ENCODE data around the gene KCNJ15.
"Not testable (repeated sequence)": the region's sequence is repeated elsewhere in the genome, so short reads cannot be mapped to it uniquely, and the experiment has no call there.

KCNJ15 gene

DNA sequence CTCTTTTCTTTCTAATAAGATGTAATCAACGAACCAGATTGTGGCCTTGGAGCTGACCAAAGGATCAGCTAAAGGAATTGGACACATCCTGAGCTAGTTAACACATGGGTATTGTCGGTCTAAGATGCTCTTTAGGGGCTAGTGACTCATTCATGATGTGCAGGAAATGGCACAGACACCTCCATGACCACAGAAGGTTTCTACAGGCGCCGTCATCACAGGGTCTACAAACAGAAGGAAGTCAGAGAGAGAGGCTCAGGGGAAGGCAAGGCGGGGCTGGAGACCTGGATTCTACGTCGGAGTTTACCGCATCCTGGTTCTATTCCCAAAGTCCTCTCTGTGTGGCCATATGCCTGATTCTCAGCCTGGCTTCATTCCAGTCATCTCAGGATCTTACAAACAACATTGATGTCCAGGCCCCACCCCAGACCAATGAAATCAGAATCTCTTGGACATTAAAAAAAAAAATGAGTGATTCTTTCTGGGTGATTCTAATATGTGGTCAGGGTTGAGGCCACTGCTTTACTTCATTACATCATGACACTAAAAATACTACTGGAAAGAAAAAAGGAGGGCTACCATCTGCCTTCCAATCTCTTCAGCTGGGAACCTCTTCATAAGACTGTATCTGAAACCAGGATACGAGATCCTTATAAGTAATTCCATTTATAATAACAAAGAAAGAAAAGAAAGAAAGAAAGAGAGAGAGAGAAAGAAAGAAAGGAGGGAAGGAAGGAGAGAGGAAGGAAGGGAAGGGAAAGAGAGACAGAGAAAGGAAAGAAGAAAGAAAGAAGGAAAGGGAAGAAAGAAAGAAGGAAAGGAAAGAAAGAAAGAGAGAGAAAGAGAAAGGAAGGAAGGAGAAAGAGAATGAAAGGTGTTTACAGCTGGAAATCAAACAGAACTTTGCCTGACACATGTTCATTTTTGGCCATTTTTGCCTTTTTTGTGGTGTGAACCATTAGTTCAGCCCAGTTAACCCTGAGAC lies 11.6 kb upstream of the KCNJ15 start:
- peak; percentile 89 for DNase-seq (ENCODE audit: low read depth in 2 of 2)

DNA sequence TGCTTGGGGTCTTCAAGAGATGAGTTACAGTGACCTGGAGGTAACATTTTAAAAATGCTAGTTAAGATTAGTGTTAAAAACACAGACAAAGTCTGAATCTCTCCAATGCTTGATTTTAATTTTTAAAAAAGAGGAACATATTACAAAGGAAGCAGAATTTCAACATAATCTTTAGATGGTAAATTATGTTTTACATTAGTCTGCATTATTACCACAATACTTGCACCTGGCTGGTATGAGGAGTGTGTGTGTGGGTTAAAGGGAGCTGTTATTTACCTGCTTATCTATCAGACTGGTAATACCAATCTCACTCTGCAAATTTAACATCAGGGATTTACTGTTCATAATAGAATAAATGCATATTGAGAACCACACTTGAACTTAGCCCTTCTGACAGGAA lies 10.3 kb upstream of the KCNJ15 start:
- DNase-seq (ENCODE audit: low read depth in 2 of 2): no peak

DNA sequence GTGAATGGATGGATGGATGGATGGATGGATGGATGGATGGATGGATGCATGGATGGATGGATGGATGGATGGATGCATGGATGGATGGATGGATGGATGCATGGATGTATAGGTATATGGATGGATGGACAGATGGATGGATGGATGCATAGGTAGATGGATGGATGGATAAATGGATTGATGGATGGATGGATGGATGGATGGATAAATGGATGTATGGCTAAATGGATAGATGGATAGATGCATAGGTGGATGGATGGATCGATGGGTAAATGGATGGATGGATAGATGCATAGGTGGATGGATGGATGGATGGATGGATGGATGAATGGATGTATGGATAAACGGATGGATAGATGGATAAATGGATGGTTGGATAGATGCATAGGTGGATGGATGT lies 9.7 kb upstream of the KCNJ15 start:
- DNase-seq (ENCODE audit: low read depth in 2 of 2): not testable (repeated sequence)

DNA sequence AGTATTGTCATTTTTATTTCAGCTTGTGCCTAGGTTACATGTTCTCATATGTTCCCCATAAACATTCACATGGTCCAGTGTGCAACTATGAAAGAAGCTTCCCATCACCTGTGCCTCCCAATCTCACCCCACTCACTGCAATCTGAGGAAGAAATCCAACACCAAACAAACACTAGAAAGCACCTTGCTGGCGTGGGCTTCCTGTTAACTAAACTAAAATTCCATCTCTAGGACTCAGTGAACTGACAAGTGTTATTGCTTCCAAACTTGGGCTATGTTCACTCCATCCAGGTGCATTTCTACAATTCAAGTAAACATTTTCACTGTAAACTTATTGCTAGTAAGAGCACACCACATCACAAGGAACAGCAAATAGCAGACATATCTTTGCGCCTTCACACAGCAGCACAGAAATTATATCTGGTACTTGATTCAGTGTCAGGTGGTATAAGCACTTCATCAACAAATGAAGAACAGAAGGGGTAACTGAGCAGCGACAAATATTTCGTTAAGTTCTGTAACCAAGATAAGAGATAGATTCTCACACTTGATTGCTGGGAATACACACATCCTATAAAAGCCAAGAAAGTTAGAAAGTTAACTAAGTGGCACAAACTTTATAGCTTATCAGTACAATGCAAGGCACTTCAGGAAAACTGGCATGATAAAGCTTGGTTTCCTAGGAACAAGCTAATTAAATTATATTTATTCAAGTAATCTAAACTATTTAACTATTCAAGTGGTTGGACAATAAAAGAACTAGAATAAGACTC lies 8.9 kb upstream of the KCNJ15 start:
- no peak for DNase-seq (ENCODE audit: low read depth in 2 of 2)

DNA sequence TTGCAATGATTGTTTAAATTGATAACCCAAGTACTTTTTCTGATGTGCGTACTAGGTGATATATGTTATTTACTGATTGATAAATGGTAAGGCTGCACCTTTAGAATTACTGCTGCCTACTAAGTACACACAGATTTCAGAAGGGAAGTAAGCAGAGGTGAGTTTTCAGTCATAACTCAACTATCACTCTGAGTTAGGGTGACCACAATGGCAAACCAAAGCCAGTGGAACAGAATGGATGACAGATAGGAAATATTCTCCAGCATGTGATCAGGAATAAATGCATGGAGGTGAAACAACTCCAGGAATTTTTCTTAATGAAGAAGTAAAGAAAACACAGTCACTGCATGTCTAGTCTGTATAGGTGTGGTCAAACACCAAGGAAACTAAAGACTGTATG lies 7.5 kb upstream of the KCNJ15 start:
- DNase-seq (ENCODE audit: low read depth in 2 of 2): no peak

DNA sequence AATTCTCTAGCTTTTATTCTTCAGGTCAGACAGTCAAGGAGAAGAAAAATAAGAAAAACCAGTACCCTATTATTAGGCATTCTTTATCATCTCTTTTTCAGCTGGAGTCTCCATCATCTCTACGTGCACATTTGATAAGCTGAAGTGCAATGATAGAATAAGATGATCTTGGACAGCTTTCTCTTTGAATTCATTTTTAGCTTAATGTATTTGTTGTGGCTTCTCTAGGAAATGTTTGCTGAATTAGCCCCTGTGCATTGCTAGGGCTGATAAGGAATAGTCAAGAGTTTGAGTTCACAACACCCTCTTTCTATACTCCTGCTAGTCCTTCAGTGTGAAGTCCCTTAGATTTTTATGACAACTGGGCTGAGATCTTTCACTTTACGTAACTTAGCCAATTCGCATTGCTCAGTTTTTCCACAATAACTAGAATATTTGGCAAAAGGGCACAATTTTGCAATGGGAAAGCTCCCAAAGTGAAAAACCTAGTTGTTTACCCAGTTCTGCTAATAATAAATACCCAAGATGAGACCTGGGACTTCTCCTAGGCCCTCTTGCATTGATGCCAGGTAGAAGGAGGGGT lies 7.0 kb upstream of the KCNJ15 start:
- no peak for DNase-seq (ENCODE audit: low read depth in 2 of 2)

DNA sequence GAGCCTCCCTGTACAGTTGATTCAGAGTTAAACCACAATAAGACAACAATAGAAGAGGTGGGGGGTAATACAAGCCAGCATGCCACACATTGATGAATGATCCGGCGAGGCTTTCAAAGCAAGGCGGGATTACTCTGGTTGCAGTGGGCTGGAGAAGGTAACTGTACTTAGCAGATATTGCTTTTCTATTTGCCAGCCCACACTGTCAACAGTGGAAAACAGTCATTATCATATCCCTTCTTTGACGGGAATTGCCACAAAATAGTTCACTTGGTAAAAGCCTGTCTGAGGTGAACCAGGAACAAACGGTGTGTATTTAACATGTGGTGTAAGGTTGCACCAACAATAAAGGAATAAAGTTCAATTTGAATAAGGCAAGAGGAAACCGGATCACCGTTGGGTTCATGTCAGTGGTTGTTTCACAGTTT lies 5.8 kb upstream of the KCNJ15 start:
- no peak for DNase-seq (ENCODE audit: low read depth in 2 of 2)

DNA sequence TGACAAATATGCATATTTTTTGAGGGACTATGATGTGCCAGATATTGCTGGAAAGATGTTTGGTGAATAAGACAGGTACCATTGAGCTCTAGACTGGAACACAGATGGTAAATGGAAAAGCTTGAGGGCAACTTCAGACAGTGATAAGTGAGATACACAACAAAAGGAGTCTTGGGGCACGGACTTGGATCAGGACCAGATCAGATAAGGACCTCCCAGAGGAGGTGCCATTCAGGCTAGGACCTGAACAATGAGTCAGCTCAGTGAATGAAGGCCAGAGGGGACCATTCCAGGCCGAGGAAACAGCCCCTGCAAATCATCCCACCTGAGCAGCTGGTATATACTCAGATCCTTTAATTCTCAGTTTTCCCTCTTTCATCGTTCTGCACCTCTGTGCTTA lies 1.8 kb upstream of the KCNJ15 start:
- DNase-seq (ENCODE audit: low read depth in 2 of 2): no peak

DNA sequence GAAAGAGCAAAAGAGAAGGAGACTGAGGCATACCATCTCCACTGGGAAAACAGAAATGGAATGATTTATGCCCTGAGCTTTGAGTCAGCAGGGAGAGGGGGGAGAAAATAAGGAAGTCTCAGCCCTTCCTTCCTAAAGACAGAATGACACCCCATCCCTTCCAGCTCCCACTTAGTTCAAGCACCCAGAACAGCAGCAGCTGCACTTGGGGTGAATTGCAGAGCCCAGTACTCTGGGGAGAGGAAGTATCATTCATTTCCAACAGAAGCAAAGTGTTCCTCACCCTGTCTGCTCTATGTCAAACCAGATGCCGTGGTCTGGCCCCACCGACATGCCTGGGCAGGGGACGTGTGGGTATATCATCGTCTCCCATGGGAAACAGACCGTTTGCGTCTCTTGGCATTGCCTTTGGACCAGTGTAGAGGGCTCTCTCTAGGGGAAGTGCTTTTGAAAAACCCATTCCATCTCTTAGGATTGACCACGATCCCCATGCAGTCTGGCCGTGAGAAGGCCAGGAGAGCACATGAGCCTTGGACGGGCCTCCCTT lies 1.1 kb upstream of the KCNJ15 start:
- DNase-seq (ENCODE audit: low read depth in 2 of 2): no peak

DNA sequence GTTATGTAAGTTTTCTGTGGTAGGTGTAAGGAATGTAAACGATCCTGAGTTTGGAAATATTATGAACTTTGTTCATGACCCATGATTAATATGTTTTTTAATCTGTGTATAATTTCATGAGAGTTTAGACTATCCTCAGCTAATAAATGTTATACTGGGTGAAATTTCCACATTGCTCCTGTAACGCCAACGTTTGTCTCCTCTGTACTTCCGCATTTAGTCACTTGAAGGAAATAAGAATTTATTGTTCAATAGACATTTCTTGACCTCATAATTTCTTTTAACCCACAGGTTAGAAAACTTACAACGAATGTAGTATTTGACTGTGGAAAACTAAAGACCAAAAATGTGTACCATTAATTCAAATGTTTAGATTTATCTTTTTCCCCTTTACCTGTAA lies 876 bp downstream of the KCNJ15 start:
- no peak for DNase-seq (ENCODE audit: low read depth in 2 of 2)

DNA sequence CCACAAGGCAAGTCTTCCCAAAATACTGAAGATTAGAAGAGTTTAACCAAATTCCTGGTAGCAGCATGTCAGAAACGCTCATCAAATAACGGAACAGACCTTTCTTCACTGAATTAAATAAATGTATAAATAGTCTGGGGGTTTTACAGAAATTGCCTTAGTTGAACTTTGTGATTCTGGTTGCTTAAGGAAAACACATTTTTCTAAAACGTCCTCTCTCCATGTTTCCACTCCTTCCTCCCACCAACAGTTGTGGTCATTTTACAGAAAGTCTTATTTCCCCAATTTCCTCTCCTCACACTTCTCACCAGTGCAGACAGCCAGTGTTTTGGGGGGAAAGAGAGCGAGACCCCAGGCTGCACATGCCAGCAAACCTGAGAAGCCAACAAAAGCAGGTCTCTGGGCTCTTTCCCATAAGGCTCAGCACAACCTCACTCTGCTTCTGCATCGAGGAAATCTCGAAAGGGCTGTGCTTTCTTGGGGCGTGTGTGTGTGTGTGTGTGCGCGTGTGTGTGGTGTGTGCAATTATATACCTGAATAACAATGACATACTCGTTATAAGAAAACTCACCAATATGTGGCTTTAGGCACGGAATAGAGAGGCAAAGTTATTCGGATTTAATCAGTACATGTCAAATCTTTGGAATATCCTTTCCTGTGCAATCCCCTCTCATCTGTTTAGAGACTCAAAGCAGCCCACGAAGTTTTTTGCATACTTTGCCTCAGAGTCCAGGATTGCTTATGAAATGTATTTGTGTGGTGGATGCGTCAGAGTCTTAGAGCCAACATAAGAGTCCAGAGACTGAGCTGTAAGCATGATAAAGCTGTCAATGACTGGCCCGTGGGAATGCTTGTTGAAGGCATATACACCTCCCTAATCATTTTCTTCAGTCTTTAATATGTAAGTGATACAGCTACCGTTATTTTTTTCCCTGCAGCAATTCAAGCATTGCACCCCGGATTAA lies 2.0 kb downstream of the KCNJ15 start:
- peak; percentile 67 to 69 for DNase-seq (ENCODE audit: low read depth in 2 of 2)

DNA sequence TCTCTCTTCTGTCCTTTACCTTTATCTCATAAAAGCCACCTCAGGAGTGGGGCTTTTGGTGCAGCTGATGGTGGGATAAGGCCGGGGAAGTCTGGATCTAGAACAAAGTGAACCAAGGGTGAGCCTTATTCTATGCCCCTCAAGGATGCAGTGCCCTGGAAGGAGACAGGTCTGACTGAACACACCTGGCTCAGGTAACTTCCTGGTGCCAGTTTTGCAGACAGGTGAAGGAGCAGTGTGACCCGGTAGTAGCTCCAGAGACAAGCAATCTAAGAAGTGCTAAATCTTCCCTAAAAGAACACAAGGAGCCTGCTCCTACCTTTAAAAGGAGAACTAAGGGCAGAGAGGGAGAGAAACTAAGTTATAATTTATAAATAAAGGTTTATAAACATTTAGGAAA lies 2.9 kb downstream of the KCNJ15 start:
- DNase-seq (ENCODE audit: low read depth in 2 of 2): no peak

DNA sequence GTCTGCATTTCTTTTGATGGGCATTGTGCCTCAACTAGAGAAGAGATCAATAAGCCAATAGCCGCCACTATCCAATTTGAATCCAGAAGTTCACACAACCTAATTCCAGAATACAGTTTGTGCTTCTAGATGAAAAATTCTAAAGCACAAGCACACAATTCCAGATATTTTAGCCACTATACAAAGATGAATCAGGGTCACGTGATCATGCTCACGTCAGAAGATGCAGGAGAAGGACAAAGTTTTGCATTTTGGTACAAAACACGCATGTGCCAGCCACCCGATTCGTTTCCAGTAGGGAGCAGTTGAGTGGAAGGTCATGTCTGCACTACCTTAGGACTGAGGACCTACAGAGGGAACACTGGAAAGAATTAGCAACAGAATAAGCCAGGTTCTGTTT lies 3.6 kb downstream of the KCNJ15 start:
- DNase-seq (ENCODE audit: low read depth in 2 of 2): no peak

DNA sequence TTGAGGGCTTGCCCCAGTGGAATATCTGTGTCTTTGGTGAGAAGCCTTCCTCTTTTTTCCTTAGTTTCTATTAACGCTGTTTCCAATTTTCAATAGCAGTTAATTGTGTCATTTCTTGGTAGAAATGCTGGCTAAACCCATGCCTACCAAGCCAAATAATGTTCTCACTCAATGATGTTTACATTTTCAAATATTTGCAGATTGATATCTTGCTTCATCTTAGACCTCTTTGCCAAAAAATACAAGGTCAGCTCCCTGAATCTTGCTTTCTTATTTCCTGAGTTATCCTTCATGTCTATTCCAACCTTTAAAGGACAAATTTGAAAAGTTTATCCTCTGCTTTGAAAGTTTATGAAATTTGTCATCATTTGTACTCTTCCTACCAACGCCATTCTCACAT lies 5.1 kb downstream of the KCNJ15 start:
- DNase-seq (ENCODE audit: low read depth in 2 of 2): no peak

DNA sequence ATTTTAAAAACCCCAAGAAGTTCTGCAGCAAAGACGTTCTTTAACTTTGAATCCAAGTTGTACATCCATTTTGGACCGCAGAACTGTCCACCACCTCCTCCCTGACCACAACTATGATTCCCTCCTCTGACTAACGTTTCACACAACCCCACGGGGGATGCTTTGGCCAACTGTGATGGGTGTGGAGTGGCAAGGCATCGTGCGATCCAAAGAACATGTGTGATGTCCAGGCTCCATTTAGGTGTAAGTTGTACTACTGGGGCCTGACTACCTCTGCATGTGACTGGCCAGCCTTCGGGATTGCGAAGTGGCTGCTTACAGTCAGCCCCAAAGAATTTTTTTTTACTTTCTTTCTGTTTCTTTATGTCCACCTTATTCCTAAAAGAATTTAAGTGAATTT lies 6.7 kb downstream of the KCNJ15 start:
- DNase-seq (ENCODE audit: low read depth in 2 of 2): peak; percentile 52 to 65

DNA sequence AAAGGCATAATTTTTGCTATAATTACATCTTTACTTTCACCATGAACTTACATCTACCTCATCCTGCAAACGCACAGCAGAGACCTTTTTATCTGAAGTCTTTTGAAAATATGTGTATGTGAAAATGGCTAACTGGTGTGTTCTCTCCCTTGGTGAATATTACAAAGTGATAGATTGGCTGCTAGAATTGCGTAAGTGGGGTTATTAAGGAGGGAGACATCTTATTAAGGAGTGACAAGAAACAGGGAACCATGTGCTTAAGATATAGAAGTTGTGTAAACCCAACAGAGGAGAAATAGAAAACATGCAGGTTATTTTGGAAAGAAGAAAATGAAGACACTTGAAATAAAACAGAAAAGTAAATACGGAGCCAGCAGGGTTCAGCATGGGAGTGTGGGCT lies 7.8 kb downstream of the KCNJ15 start:
- no peak for DNase-seq (ENCODE audit: low read depth in 2 of 2)

DNA sequence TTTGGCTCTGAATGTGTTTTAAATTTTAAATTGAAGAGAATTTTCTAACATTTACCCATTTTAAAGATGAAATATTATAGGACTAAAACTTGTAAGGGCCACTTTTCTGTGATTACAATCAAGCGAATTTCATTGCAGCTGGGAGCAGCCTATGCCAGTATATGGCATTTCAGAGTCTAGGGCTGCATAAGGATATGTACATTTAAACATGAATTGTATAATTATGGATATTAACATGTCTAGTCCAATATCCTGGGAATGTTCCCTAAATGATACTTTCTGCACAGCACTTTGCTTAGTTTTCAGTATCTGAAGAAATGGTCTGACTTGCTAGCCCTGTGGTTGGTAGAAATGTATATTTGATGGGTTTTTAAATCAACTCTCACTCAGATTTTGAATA lies 8.4 kb downstream of the KCNJ15 start:
- DNase-seq (ENCODE audit: low read depth in 2 of 2): no peak

DNA sequence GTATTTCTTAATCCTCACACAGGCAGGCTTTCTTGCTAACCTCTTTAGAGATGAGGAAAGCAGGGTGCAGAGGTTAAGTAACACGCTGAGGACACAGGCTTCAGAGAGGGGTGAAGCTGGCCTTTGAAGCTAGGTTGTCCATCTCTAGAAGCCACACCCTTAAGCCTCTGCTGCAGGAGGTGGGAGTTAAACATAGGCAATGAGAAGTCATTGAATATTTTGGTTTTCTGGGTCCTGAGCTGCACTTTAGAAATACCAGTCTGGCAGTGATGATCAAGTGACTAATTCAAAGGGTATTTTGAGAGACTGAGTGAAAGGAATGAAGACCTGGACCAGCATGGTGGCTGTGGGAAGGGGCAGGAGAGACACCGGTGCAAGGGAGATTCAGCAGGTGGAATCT lies 9.9 kb downstream of the KCNJ15 start:
- no peak for DNase-seq (ENCODE audit: low read depth in 2 of 2)

DNA sequence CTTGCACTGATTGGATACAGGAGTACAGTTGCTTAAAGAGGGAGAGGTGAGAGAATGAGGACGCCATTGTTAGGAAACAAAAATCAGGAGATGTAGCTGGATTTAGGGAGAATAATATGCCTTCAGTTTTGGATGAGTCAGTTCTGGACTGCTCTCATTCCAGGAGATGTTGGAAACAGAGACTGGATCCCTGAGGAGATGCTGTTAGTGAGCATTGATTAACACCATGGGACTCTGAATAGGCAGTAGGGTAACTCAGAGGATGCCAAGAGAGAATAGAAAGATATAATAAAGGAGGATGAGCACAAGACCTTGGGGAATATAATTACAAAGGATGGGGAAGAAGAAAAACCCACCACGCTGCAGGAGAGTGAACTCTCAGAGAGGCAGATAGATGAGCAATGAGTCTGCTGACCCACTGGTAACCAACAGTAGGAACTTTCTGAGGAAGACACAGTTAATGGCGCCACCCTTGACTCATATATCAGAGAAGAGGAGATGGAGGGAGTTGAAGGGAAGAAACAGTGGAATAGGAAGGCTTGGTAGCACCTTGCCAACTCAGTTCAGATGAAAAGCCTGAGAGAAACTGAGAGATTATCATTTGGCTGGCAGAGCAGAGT lies 10.5 kb downstream of the KCNJ15 start:
- DNase-seq (ENCODE audit: low read depth in 2 of 2): no peak

DNA sequence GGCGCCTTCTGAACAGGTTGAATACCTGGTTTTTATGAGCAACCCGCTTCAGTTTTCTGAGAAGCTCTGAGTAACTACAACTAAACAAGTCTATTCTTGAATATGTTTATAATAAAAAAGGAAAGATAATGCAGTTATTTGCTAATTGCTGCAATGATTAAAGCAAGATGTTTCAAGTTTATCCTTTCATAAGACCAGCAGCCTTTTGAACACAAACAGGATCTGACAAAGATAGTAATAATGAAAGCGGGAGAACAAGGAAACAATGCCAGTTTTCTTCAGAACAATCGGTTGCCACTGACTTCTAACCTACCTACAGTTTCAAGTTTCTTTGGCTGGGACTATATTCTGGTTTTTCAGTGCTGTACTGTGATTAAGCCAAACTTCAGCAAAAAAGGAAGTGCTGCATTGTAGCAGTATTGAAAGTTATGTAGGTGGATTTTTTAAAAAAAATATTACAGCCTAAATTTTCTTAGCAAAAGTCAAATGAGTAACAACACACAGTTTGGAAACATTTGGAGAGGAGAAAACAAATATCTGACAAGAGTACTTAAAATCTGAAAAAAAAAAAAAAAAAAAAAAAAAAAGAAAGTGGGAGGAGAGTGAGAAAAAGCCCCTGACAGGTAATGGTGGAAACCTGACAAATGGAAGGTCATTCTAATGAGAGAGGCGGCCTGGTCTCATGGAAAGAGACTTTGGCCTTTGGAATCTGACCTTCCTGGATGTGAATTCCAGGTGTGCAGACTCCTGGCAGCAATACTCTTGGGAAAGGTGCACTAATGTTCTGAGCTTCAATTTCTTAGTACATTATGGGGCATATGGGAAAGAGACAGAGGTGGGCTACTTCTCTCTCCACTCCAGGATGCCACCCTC lies 11.4 kb downstream of the KCNJ15 start:
- DNase-seq (ENCODE audit: low read depth in 2 of 2): no peak
